Ammon's horn (tissue), 1 donor: ENCODE results near the gene ART5.

Source experiments
- DNase-seq: peaks from one replicate; pipeline ENCODE4 v3.0.0-alpha.2; 2016; ENCODE audit warnings: low spot score

The ART5 gene, protein sequence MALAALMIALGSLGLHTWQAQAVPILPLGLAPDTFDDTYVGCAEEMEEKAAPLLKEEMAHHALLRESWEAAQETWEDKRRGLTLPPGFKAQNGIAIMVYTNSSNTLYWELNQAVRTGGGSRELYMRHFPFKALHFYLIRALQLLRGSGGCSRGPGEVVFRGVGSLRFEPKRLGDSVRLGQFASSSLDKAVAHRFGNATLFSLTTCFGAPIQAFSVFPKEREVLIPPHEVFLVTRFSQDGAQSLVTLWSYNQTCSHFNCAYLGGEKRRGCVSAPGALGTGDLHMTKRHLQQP

DNA sequence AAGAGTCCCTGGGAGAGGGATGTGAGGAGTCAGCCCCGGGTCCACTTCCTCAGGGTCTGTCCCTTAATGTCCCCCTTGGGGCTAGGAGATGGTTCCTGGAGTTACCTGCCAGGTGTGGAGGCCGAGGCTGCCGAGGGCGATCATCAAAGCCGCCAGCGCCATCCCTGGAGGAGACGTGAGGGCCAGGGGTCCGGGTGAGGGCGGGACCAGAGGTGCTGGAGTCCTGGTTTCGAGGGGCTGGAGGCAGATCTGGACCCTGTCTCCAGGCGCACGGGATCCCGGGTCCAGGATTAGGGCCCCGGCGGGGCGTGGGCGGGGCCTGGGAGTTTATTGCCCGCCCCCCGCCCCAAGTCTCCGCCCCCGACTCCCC is at the start of gene ART5:
TSS of gene ART5 (minus strand) at position 292 of the 370 bp plus-strand sequence. CDS start at position 162, 130 bp downstream.
- DNase-seq = no peak

DNA sequence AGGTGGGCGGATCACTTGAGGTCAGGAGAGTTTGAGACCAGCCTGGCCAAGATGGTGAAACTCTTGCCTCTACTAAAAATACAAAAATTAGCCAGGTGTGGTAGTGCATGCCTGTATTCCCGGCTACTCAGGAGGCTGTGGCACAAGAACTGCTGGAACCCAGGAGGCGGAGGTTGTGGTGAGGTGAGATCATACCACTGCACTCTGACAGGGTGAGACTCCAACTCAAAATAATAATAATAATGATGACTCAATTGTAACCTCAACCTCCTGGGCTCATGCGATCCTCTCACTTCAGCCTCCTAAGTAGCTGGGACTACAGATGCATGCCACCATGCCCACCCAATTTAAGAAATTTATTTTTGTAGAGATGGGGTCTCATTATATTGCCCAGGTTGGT is 45.0 kb upstream of the ART5 start:
- no peak for DNase-seq

DNA sequence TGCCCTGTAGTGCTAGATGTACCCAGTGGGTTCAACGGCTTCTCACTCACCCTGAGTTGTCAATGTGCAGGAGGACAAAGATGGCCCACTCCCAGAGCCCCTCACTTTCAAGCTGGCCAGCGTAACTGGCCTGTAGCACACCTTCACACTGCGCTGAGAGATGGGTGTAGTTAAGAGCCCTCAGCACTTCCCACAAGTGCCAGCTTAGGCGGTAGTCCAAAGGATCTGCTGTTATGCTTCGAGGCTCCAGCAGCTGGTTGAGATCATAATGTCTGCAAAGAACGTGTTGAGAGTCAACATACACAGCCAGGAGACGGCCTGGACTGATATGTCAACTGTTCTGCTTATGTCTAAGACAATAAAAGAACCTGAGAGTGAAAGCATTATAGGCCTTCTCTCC is 44.1 kb upstream of the ART5 start:
- no peak for DNase-seq

DNA sequence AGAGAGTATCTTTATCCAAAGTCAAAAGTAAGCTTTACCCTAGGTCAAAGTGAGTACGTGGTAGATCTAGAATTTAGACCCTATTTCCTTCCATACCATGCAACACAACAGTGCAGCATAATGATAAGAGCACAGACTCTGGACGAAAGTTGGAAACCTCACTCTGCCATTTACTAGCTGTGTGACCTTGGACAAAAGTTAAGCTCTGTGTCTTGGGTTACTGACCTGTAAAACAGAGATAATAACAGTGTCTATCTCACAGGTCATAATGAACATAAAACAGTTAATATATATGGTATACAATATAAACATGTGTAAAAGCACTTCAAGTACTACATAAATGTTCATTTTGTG is 43.0 kb upstream of the ART5 start:
- no peak for DNase-seq

DNA sequence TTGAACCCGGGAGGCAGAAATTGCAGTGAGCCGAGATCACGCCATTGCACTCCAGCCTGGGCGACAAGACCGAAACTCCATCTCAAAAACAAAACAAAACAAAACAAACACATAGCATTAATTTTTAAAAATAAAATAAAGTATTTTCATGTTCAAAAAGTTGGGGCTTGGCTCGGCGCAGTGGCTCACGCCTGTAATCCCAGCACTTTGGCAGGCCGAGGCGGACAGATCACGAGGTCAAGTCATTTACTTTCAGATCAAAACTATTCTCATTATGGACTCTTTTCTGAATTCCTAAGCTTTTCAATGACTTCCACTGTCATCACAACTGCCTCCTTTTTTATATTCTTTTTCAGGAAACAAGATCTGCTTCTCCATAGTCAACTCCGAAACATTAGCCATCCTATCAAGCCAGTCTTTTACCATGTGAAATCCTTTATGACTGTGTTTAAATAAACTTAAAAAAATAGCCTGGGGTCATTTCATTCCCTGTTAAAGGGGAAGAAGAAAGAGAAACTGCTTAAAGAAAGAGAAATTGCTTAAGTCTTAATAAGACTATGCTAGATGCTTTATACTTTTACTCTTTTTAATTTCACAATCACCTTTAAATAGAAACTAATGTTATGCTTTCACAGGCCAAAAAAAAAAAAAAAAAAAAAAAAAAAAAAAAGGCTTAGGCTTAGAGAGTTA is 42.5 kb upstream of the ART5 start:
- DNase-seq = no peak

DNA sequence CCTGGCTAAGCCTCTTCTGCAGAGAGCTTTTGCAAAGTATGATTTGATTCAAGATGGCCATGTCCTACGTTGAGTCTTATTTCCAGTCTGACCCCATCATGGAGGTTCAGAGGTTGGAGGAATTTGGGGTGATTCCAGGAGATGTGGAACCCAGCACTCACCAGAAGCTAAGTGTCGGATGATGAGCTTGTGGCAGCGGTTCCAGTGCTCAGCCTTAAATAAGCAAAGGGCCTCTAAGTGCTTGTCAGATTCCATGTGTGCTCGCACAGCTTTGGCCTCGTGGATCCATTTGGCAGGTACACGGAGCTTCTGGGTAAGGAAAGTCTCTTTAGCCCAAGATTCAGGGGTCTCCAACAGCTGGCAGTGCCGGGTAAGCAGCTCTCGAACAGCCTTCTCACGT is 41.2 kb upstream of the ART5 start:
- no peak for DNase-seq

DNA sequence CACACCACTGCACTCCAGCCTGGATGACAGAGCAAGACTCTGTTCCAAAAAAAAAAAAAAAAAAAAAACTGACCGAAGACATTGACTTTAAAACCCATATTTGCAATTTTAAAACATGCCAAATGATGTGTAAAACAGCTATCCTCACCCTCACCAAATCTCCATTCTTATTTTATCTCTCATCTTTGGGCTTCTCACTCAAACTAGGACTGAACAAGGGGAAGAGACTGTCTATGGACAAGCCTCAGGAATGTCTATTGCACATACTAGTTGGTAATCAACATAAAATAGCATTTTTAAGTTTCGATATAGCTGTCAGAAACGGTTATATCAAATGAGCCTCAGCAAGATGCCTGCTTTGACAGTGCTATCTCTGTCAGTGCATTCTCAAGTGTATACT is 37.3 kb upstream of the ART5 start:
- DNase-seq = no peak

DNA sequence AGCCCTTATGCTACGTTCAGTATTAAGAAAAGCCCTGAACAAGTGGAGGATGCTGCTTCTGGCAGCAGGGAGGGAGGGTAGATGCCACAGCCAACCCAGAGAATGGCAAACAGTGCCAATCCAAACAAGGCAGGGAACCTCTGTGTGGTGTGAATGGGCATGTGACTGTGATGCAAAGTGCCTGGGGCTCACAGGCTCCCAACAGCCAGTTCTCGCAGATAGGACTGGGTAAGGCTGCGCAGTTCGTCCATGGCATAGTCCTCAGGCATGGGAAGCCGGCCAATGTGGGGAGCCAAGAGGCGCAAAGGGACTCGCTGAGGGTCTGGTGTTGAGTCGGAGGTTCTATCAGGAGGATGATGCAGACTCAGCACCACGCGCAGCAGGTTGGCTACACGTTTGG is 34.2 kb upstream of the ART5 start:
- no peak for DNase-seq

DNA sequence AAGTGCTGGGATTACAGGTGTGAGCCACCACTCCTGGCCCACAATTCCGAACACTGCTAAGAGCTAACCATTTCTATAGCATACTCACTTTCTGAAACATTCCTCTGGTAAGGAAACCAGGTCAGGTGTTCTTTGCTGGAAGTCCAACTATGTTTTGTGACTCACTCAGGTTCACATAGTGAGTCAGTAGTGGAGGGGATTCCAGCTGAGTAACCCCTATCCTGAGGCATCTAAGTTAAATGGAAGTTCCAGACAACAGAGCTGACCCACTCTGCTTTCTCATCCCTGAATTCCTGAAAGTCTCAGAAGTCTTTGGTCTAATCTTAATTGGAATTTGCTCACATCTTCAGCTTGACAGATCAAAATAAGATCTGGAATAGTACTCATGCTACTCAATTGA is 32.4 kb upstream of the ART5 start:
- no peak for DNase-seq

DNA sequence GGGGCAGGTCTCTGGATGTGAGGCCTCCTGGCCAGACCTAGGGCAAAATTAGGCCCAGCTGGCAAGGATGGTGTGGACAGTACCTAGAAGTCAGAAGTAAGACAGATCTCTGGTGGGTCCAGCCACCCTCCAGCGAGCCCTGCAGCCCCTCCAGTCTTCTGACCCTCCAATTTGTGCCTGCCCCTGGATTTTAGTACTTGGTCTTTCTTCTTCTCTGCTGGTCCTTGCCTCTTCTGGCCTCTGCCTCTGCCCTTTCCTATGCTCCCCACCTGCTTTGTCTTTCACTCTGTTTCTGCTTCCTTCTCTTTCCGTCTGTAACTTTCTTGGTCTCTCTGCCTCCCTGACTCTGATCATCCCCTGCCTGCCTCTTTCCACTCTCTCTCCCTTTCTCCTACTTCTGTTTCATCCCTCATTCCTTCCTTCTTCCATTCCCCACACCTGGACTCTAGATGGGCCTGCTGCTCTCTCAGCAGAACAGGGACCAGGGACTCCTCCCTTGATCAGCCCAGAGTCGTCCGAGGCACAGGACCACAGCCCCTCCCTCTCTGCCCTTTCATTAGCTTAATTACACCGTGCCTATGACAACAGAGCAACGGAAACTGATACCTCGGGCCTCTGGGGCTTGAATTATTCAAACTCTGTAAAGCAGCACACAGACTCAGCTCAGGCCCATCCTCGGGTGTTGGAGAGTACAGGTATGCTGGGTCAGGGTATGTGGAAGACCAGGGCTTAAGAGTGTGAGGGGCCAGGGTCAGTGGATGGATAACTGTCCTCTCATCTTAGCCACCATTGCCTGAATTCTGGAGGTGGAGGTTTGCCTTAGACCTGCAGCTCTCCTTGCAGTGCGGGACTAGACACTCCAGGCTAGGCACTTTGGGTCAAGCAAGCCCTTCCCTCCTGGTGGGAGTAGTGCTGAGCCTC is 29.8 kb upstream of the ART5 start, which contains the start of gene CHRNA10:
TSS of gene CHRNA10 (minus strand) at position 51 of the 921 bp plus-strand sequence. CDS start 72 bp downstream, outside the sequence.
- DNase-seq = no peak

DNA sequence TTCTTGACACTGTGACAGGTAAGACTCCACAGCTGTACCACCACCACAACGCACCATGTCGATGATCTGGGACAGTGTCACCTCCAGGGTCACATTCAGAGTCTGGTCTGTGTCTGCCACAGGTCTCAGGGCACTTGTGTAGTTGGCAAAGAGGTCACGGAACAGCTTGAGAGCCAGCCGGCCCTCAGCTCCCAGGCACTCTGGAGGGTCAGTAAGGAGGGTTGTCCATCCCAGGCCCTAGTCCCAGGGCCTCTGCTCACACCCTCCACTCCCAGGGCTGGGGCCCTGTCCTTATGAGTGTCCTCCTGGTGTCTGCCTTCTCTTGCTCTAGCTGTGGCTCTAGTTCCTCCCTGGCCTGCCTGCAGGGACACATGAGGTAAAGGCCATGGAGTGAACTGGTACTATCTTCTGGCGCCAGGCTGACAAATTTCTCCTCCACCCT is 28.0 kb upstream of the ART5 start:
- DNase-seq = no peak

DNA sequence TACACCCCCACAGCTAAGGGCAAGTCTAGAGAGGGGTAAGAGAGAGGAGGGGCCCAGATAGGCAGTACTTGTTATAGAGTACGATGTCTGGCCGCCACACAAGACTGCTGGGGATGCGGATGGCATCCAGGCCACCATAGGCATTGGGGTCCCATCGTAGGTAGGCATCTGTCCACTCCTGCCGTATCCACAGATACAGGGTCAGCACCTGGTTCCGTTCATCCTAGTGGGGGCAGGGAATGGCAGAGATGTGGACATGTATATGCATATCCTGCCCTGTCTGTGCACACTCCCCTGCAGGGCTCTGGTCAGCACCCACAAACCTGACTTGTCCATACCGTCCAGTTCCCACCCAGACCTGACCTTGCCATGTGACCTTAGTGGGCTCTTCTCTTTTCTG is 27.3 kb upstream of the ART5 start:
- DNase-seq = no peak

DNA sequence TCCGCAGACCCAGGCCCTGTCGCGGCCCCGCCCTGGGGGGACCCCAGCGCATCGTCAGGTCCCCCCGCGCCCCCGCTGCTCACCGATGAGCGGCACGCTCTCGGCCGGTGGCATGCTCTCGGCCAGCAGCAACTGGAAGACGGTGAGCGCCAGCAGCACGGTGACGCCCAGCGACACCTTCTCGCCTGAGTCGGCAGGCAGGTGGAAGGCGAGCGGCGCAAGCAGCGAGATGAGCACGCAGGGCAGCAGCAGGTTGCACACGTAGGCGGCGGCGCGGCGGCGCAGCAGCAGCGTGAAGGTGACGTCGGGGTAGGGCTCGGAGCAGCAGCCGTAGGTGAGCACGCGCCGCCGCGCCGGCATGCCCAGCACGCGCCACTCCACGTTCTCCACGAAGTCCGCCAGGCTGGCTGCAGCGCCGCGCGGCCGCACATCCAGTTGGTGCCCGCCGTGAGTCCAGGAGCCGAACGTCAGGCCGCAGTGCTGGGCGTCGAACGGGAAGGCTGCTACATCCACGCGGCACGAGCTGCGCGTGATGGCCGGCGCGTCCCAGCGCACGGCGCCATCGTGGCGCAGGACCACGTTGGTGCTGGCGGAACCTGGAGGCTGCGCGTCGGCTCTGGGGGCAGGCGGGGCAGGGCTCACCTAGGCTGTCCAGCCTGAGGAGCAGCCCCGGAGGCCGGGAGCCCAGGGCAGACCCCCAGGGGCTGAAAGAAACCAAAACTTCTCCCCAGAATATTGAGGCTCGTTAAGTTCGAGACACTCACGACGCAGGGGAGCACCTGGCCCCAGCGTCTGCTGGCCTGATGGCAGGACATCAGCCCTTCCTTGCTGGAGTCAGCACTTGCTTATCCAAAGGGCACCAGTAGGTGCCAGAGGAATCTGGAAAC is 25.6 kb upstream of the ART5 start:
- no peak for DNase-seq

DNA sequence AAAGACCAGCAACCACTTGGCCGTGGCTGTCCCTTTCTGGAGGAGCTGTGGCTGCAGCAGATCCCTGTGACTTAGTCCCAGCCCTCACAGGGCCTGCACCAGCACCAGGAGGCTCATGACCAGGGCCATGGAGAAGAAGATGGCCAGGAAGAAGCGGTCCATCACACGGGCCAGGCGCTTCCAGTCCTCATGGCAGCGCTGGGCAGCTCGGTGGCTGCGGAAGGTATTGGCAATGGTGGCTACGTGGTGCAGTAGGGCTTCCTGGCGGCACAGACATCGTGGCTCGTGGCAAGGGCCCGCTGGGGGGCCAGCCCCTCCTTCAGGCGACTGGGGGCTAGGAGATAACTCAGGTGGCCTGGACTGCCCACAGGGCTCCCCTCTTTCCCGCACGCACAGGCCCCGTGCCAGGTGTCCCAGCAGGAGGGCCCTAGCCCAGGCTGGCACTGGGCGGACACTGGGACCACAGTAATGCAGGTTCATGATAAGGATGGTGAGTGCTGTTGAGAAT is 24.3 kb upstream of the ART5 start:
- DNase-seq = no peak

DNA sequence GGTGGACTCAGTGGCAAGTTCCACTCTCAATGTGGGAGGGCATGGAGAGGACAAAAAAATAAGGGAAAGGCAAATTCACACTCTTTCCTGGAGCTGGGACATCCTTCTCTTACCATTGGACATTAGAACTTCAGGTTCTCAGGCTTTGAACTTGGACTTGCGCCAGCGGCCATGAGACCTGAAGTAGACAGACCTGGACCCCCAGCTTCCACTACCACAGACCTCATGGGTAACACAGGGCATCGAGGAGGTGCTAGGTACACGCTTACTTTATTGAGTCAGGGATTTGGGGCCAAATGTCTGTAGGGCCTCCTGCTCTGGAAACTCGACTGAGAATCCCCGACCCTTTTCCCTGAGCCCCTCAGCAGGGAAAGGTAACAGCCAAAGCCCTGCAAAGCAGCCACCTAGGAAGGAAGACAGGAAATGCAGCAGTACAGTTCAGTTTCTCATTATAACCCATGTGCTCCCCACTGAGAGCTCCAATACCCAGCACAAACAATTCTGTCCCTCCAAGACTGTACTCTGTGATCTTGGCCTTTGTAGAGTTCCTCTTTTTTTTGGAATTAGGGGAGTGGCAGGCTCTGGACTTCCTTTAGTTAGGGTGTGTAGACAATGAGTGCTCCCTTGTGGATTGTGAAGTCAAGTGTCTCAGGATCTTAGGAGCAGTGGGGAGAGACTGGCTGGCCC is 23.7 kb upstream of the ART5 start:
- DNase-seq = no peak

DNA sequence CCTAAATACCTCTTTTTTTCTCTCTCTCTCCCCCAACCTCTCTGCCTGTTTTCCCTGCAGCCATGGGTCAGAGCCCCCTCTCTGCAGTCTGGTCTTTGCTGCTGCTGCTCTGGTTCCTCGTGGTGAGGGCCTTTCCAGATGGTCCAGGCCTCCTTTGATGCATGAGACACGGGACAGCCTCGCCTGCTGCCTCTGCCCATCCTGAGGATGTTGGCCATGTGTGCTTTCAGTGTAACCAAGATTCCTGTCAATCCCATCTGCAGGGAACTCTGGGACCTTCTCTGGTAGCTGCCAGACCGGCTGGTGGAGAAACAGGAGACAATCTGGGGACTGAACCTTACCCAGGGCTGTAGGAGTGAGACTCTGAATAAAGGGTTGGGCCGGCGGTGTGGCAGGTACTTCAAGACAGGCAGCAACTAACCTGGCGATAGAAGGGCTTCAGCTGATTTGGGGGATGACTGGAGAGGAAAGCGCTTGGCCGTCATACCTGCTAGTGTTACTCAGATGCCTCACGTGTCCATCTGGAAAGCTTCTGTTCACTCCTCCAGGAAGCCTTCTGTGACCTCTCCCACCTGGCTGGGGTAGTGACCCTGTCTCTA is 22.3 kb upstream of the ART5 start:
- DNase-seq = no peak

DNA sequence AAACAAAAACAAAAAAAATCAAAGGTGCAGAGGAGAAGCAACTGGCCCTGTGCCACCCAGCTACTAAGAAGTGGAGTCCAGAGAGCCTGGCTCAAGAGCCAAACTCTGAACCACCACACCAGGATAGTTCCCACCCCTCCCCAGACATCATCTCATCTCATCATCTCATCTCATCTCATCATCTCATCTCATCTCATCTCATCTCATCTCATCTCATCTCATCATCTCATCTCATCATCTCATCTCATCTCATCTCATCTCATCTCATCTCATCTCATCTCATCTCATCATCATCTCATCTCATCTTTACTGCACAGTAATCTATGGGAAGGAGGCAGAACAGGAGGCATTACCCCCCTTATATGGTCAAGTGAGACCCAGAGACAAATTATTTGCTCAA is 21.1 kb upstream of the ART5 start:
- no peak for DNase-seq

DNA sequence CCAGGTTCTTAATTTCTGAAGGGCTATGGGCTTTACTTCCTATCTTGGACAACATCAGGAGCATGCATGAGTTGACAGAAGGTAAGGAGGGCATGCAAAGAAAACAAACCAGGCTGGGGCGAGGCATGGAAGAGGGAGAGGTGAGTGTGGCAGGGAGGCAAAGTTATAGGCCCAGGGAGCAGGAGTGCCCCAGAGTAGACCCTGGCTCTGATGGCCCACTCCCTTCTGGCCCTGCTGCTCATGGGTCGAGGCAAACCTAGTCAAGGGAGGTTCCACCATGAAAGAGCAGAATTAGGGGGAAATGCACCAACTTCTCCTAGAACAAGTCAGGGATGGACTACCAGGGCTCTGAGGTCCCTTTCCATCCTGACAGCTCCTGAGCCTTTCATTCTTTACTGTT is 19.2 kb upstream of the ART5 start:
- no peak for DNase-seq

DNA sequence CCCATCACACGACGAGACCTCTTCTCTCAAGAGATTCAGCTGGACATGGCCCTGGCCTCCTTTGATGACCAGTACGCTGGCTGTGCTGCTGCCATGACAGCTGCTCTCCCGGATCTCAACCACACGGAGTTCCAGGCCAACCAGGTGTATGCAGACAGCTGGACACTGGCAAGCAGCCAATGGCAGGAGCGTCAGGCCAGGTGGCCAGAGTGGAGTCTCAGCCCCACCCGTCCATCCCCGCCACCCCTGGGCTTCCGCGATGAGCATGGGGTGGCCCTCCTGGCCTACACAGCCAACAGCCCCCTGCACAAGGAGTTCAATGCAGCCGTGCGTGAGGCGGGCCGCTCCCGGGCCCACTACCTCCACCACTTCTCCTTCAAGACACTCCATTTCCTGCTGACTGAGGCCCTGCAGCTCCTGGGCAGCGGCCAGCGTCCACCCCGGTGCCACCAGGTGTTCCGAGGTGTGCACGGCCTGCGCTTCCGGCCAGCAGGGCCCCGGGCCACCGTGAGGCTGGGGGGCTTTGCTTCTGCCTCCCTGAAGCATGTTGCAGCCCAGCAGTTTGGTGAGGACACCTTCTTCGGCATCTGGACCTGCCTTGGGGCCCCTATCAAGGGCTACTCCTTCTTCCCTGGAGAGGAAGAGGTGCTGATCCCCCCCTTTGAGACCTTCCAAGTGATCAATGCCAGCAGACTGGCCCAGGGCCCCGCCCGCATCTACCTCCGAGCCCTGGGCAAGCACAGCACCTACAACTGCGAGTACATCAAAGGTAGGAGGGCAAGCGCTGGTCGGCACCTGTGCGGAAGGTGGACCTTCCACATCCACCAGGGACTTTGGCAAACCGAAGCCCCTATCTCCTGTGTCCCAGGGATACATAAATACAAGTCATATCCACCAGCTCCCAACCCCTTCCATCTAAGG is 18.1 kb upstream of the ART5 start:
- no peak for DNase-seq
